IPS DF 6.9 (cell line): ENCODE results near the gene MYO1C.
"Not testable (repeated sequence)": the region's sequence is repeated elsewhere in the genome, so short reads cannot be mapped to it uniquely, and the experiment has no call there.

Experiments
- DNase-seq: peaks from one replicate; pipeline ENCODE4 v3.0.0-alpha.2; 2013; ENCODE audit warnings: low read depth, low spot score
- H3K27ac ChIP-seq: one replicate; pipeline ENCODE4 v1.5.1; 2013; ENCODE audit warnings: low read length, control low read depth
- H3K27me3 ChIP-seq: 2 replicates; pipeline ENCODE4 v1.6.1; 2013; ENCODE audit warnings: mild to moderate bottlenecking, low read length; ENCODE audit not compliant: control insufficient read depth, insufficient read depth
- H3K36me3 ChIP-seq: 2 replicates; pipeline ENCODE4 v1.6.1; 2013; ENCODE audit warnings: low read length; ENCODE audit not compliant: control insufficient read depth, insufficient read depth
- H3K4me1 ChIP-seq: 2 replicates; pipeline ENCODE4 v1.6.1; 2013; ENCODE audit warnings: low read length; ENCODE audit not compliant: control insufficient read depth, insufficient read depth
- H3K4me3 ChIP-seq: 2 replicates; pipeline ENCODE4 v1.5.1; 2013; ENCODE audit warnings: mild to moderate bottlenecking, low read length
- H3K9me3 ChIP-seq: 2 replicates; pipeline ENCODE4 v1.6.1; 2013; ENCODE audit warnings: low read length, inconsistent platforms; ENCODE audit not compliant: control insufficient read depth, insufficient read depth
- WGBS: extraction: QIAGEN DNeasy Blood & Tissue Kit; methylation state at CpG from one replicate; pipeline ENCODE4 v1.1.7; 2013; ENCODE audit warnings: mixed read lengths, missing lambda C conversion rate; ENCODE audit not compliant: insufficient read length, insufficient coverage; 5-methylcytosine and 5-hydroxymethylcytosine counted together

The MYO1C gene

DNA sequence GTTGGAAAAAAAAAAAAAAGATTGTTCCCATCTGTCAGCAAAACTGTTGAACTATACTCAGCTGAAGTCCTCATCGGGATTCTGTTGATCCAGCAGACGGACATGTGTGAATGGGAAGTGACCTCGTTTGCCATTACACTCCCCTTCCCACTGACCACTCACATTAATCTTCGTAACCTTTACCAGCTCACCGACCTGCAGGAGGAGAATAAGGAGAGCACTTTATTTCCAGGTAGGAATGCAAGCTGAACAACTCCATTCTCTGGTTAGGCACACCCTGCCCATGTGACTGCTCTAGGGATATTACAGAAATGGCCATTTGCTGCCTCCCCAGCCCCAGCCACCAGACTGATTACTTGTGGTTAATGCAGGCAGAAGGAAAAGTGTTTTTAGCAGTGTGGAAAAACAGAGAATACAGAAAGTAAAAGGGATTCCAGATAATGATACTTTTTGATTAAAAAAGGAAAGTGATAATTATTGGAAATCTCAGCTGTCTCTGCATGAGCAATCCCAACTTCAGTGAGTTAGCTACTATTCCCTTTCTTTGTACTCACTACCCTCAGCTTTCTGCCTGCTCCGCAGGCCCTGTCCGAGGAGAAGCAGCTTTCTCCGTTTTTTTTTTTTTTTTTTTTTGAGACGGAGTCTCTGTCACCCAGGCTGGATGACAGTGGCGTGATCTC lies 68.9 kb downstream of the MYO1C start:
- no peak overlapping the region for H3K4me3 ChIP-seq
- no peak for DNase-seq
- H3K27ac ChIP-seq = no peak overlapping the region
- no peaks in the 10 kb centered on the region for H3K9me3 ChIP-seq
- H3K27me3 ChIP-seq = no peaks in the 10 kb centered on the region
- peaks cover 8% of the 10 kb centered on the region; the same call in 1 of the 2 replicates for H3K36me3 ChIP-seq
- H3K4me1 ChIP-seq = no peaks in the 10 kb centered on the region
- WGBS = no CpG with 5 or more reads among the region's 10 CpGs

DNA sequence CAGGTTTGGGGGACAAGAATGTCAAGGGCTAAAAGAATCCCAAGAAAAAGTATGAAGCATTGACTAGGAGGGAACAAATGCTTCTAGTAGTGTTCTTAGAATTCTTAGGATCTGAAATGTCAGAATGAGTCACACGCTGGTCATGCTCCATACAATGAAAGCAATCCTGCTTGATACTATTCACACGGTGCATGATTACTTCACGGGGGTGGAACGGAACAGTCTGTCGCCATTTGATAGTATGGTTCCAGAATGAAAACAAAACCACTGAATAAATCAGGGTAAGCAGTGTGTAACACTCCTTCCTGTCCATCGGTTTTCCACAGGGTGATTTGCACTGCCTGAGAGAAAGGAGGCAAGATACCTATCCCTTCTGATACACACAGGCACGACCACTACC lies 69.6 kb downstream of the MYO1C start:
- no peaks in the 10 kb centered on the region for H3K9me3 ChIP-seq
- no peak overlapping the region for H3K27ac ChIP-seq
- WGBS = no CpG with 5 or more reads among the region's 7 CpGs
- H3K4me3 ChIP-seq = no peak overlapping the region
- no peaks in the 10 kb centered on the region for H3K27me3 ChIP-seq
- peaks cover 8% of the 10 kb centered on the region; the same call in 1 of the 2 replicates for H3K36me3 ChIP-seq
- H3K4me1 ChIP-seq = no peaks in the 10 kb centered on the region
- no peak for DNase-seq

DNA sequence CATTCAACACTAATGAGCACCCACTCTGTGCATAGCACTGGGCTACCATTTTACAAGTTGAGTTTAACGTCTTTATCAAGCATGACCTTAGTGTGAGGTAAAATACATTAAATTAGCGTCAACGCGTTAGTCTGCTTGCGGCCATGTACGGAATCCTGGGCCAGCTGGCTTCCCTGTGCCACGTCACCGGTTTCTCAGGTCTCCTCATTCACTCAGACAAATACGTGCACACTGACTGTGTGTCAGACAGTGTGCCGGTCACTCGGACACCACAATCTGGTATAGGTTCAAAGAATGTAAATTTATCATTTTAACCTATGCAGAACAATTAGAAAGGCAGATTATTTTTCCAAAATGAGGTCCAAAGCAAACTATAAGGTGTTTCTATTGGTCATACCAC lies 71.0 kb downstream of the MYO1C start:
- H3K36me3 ChIP-seq = peaks cover 8% of the 10 kb centered on the region; the same call in 1 of the 2 replicates
- no peaks in the 10 kb centered on the region for H3K4me1 ChIP-seq
- DNase-seq = no peak
- H3K9me3 ChIP-seq = no peaks in the 10 kb centered on the region
- H3K4me3 ChIP-seq = no peak overlapping the region
- WGBS = no CpG with 5 or more reads among the region's 11 CpGs
- H3K27ac ChIP-seq = no peak overlapping the region
- no peaks in the 10 kb centered on the region for H3K27me3 ChIP-seq

DNA sequence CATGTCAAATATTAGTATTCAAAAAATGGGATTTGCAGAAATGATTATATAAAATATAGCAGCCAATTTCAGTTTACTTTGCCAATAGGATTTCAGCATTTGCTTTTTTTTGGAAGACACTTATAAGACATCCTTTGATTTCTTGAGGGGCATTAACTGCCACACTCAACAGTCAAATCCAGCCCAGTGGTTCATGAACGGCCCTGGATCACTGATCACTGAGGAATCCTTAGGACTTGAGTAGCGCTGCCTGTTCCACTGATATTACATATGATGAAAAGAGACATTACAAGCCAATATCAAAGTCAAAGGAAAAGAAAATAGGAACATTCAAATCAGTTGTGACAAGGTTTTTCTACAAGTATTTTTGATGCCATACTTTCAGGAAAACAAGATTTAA lies 71.5 kb downstream of the MYO1C start:
- H3K9me3 ChIP-seq = no peaks in the 10 kb centered on the region
- H3K4me3 ChIP-seq = no peak overlapping the region
- no peak overlapping the region for H3K27ac ChIP-seq
- no peak for DNase-seq
- no CpG with 5 or more reads among the region's 2 CpGs for WGBS
- no peaks in the 10 kb centered on the region for H3K27me3 ChIP-seq
- H3K4me1 ChIP-seq = no peaks in the 10 kb centered on the region
- peaks cover 6% of the 10 kb centered on the region; the same call in 1 of the 2 replicates for H3K36me3 ChIP-seq

DNA sequence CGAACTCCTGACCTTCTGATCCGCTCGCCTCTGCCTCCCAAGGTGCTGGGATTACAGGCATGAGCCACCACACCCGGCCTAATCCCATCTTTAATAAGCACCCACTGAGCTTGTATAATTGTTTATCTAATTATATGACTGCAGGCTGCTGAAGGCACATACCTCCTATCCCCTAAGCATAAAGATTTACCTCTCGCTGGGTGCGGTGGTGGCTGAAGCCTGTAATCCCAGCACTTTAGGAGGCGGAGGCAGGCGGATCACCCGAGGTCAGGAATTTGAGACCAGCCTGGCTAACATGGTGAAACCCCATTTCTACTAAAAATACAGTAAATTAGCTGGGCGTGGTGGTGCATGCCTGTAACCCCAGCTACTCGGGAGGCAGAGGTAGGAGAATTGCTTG lies 72.3 kb downstream of the MYO1C start:
- Histone ChIP-seq H3K27me3 (no peaks in the 10 kb centered on the region), H3K4me3 (no peak overlapping the region), H3K27ac (no peak overlapping the region), H3K36me3 (peaks cover 3% of the 10 kb centered on the region; the same call in 1 of the 2 replicates), H3K9me3 (no peaks in the 10 kb centered on the region), H3K4me1 (no peaks in the 10 kb centered on the region)
- WGBS = no CpG with 5 or more reads among the region's 11 CpGs
- DNase-seq = no peak

DNA sequence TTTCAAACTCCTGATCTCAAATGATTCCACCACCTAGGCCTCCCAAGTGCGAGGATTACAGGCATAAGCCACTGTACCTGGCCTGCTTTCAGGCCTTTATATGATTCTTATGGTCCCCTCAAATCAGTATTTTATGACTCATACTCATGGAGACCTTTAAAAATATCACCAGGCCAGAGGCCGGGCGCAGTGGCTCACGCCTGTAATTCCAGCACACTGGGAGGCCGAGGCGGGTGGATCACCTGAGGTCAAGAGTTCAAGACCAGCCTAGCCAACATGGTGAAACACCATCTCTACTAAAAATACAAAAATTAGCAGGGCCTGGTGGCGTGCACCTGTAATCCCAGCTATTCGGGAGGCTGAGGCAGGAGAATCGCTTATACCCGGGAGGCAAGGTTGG lies 74.0 kb downstream of the MYO1C start:
- WGBS = no CpG with 5 or more reads among the region's 10 CpGs

DNA sequence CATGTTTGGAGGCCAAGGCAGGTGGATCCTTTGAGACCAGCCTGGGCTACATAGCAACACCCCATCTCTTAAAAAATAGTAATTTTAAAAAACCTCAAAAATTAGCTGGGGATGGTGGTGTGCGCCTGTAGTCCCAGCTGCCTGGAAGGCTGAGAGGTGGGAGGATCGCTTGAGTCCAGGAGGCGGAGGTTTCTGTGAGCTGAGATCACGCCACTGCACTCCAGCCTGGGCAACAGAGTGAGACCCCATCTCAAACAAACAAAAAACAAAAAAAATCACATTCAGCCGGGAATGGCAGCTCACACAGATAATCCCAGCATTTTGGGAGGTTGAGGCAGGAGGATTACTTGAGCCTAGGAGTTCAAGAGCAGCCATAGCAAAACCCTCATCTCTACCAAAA lies 76.1 kb downstream of the MYO1C start:
- Histone ChIP-seq H3K27me3 (no peaks in the 10 kb centered on the region), H3K4me3 (no peak overlapping the region), H3K27ac (no peak overlapping the region), H3K36me3 (no peaks in the 10 kb centered on the region), H3K4me1 (no peaks in the 10 kb centered on the region), H3K9me3 (no peaks in the 10 kb centered on the region; the same call in 1 of the 2 replicates)
- WGBS = no CpG with 5 or more reads among the region's 5 CpGs
- DNase-seq = no peak

More for the DNA sequence above, 74.0 kb downstream of the MYO1C start:
- H3K27me3 ChIP-seq, H3K27ac ChIP-seq, H3K4me3 ChIP-seq, H3K36me3 ChIP-seq, DNase-seq, H3K4me1 ChIP-seq, H3K9me3 ChIP-seq: not testable (repeated sequence)

DNA sequence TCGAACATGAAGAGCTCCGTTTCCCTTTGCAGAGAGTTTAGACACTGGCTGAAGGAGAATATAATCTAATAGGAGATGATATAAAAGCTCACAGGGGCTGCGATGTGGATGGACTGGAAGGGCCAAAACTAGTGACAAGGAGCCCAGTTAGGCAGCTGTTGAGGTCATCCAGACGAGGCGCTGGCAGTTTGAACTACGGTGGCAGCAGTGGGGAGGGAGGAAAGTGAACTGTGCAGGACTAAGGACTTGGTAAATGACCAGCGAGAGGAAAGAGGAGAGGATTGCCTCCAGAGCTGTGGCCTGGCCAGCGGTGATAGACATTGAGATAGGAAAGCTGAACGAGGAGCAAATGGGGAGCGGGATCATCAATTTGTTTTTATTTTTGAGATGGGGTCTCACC lies 77.9 kb downstream of the MYO1C start:
- DNase-seq = no peak
- Histone ChIP-seq H3K9me3 (no peaks in the 10 kb centered on the region; the same call in 1 of the 2 replicates), H3K36me3 (no peaks in the 10 kb centered on the region), H3K4me3 (no peak overlapping the region), H3K27ac (no peak overlapping the region), H3K27me3 (no peaks in the 10 kb centered on the region), H3K4me1 (no peaks in the 10 kb centered on the region)
- no CpG with 5 or more reads among the region's 10 CpGs for WGBS
